Inferior parietal cortex (tissue), 1 donor: ENCODE results near the gene CD40.

Experiments used
- DNase-seq: peaks from one replicate; pipeline ENCODE4 v3.0.0-alpha.2; 2016; ENCODE audit errors: extremely low spot score

The CD40 gene

GRCh38 chr20:46173652-46174468 lies 55.7 kb downstream of the CD40 start:
- DNase-seq = no peak

DNA sequence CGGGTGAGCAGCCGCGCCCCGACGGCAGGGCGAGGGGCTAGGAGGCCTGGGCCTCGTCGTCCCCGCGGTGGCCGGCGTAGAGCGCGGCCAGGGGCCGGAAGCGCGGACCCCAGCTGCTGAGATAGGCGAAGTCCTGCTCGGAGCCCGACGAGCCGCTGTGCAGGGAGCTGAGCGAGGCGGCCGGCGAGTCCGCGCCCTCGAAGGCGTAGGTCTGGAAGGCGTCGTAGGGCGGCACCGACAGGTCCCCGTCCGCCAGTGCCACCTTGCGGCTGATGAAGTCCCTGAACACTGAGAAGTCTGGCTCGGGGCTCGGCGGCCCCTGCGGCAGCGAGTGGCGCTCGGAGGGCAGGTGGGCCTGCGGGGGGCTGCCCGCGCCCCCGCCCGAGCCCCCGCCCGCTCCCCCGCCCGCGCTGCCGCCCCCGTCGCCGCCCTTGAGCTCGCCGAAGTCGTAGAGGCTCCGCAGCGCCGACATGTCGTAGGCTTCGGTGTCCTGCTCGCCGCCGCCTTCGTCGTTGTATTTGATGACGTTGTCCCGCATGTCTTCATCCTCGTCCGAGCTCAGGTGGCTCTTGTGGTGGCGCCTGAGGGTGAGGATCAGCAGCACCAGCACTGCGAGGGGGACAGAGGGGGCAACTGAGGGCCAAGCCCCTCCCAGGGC lies 56.5 kb downstream of the CD40 start:
- DNase-seq = peak; percentile 20

- DNase-seq = no peak
Observed at GRCh38 chr20:46175127-46175494, 57.0 kb downstream of the CD40 start.

GRCh38 chr20:46176739-46177378 lies 58.7 kb downstream of the CD40 start:
- DNase-seq = no peak

DNA sequence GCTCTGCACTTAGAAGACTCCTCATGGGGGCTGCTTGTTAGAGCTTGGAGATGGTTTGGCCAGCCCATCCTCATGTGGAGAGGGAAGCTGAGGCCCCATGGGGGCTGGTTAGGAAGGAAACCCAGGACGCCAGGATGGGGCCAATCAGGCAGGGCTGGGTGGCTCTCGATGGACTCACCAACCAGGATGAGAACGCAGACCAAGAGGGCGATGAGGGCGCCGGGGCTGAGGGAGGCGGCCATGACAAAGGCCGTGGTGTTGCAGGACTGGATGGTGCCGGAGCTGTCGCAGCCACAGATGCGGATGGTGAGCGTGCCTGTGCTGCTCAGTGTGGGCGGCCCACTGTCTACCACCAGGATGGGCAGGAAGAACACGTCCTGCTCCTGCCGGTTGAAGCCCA lies 59.7 kb downstream of the CD40 start:
- DNase-seq = no peak

DNA sequence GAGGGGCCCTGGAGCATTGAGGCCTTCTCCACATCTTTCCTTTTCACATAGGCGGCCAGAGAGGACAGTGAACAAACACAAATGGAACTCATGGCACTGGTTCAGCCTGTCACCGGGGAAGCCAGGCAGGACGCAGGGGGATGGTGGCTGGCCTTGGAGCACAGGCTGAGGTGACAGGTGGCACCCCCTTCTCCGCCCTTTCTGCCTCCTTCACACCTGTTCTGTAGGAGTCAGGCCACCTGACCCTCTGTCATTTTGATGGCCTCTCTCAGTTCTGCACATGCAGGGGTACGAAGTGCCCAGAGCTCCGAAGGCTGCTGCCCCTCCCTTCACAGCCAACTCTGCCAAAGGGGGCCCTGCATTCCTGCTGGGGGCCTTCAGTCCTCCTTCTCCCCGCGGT lies 60.8 kb downstream of the CD40 start:
- DNase-seq = no peak
